ENCODE results near the gene DNAH14. TPM values are rescaled to one million over a fixed set of nuclear protein-coding genes. Genes with fewer than 3 reads are reported as not detected.
"Not testable (repeated sequence)": the region's sequence is repeated elsewhere in the genome, so short reads cannot be mapped to it uniquely, and the experiment has no call there.

Gene DNAH14
- polyA plus RNA-seq, 1 donor from 2014 or later: 24.9 TPM

DNA sequence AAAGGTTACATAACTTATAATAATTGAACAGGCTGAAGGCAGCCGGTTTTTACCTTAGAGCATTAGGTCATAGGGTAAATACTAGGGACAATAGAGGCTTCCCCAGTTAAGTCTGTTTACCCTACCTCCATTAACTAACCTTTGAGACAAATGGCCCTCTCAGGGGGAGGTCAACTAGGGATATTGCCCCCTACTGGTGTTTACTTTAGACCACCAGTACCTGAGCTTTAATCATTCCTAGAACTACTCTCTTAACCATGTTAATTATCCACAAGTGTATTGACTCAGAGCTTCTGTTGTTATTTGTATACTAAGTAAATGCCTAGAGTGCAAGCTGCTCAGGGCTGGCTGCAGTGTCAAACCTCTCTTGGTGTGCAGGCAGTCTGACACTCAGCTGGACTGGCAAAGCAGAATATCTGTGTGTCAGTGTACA, 52.5 kb downstream of the DNAH14 start:
- not testable (repeated sequence) for H3K9me3 ChIP-seq (ENCODE audit: low read length); H3K4me2 ChIP-seq (ENCODE audit: low read length); H3K79me2 ChIP-seq (replicated peaks; ENCODE audit: insufficient read depth, low read length); H3K36me3 ChIP-seq (ENCODE audit: insufficient read depth, low read length); H2AFZ ChIP-seq (ENCODE audit: low read depth, low read length); H3K9me2 ChIP-seq (ENCODE audit: insufficient read depth, low read length); H3K9ac ChIP-seq (ENCODE audit: low read length); H3K27ac ChIP-seq (ENCODE audit: low read length); H4K20me1 ChIP-seq (ENCODE audit: insufficient read depth); H3K4me3 ChIP-seq (ENCODE audit: low read length); H3K27me3 ChIP-seq (ENCODE audit: insufficient read depth, low read depth, low read length); H3F3A ChIP-seq (ENCODE audit: insufficient read depth, low read length, poor library complexity, severe bottlenecking)

DNA sequence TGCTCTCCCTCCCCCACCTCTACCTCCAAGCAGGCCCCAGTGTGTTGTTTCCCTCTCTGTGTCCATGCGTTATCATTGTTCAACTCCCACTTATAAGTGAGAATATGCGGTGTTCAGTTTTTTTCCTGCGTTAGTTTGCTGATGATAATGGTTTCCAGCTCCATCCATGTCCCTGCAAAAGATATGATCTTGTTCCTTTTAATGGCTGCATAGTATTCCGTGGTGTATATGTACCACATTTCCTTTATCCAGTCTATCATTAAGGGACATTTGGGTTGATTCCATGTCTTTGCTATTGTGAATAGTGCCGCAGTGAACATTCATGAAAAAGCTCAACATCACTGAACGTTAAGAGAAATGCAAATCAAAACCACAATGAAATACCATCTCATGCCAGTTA, 58.6 kb downstream of the DNAH14 start:
- no peak overlapping the region for H3K4me3 ChIP-seq (ENCODE audit: low read length)
- H3K9ac ChIP-seq (ENCODE audit: low read length): no peak overlapping the region
- no peak overlapping the region for H2AFZ ChIP-seq (ENCODE audit: low read depth, low read length)
- TF ChIP-seq, protein P1, sequence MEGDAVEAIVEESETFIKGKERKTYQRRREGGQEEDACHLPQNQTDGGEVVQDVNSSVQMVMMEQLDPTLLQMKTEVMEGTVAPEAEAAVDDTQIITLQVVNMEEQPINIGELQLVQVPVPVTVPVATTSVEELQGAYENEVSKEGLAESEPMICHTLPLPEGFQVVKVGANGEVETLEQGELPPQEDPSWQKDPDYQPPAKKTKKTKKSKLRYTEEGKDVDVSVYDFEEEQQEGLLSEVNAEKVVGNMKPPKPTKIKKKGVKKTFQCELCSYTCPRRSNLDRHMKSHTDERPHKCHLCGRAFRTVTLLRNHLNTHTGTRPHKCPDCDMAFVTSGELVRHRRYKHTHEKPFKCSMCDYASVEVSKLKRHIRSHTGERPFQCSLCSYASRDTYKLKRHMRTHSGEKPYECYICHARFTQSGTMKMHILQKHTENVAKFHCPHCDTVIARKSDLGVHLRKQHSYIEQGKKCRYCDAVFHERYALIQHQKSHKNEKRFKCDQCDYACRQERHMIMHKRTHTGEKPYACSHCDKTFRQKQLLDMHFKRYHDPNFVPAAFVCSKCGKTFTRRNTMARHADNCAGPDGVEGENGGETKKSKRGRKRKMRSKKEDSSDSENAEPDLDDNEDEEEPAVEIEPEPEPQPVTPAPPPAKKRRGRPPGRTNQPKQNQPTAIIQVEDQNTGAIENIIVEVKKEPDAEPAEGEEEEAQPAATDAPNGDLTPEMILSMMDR (IDR thresholded peaks at IDR 0.05; ENCODE audit: poor library complexity, severe bottlenecking): no peak
- TF ChIP-seq MXI1 (conservative IDR thresholded peaks at IDR 0.05; ENCODE audit: poor library complexity, severe bottlenecking) (no peak), EZH2 (IDR thresholded peaks at IDR 0.05; ENCODE audit: borderline replicate concordance, insufficient read depth, low read length, poor library complexity, severe bottlenecking) (no peak), RAD21 (conservative IDR thresholded peaks at IDR 0.05) (no peak), SMC3 (conservative IDR thresholded peaks at IDR 0.05; ENCODE audit: poor library complexity) (no peak), TAF1 (IDR thresholded peaks at IDR 0.05; ENCODE audit: low read depth) (no peak), EP300 (conservative IDR thresholded peaks at IDR 0.05; ENCODE audit: poor library complexity, severe bottlenecking) (no peak), POLR2AphosphoS5 (IDR thresholded peaks at IDR 0.05) (no peak)
- TF ChIP-seq, protein P2, sequence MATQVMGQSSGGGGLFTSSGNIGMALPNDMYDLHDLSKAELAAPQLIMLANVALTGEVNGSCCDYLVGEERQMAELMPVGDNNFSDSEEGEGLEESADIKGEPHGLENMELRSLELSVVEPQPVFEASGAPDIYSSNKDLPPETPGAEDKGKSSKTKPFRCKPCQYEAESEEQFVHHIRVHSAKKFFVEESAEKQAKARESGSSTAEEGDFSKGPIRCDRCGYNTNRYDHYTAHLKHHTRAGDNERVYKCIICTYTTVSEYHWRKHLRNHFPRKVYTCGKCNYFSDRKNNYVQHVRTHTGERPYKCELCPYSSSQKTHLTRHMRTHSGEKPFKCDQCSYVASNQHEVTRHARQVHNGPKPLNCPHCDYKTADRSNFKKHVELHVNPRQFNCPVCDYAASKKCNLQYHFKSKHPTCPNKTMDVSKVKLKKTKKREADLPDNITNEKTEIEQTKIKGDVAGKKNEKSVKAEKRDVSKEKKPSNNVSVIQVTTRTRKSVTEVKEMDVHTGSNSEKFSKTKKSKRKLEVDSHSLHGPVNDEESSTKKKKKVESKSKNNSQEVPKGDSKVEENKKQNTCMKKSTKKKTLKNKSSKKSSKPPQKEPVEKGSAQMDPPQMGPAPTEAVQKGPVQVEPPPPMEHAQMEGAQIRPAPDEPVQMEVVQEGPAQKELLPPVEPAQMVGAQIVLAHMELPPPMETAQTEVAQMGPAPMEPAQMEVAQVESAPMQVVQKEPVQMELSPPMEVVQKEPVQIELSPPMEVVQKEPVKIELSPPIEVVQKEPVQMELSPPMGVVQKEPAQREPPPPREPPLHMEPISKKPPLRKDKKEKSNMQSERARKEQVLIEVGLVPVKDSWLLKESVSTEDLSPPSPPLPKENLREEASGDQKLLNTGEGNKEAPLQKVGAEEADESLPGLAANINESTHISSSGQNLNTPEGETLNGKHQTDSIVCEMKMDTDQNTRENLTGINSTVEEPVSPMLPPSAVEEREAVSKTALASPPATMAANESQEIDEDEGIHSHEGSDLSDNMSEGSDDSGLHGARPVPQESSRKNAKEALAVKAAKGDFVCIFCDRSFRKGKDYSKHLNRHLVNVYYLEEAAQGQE (IDR thresholded peaks at IDR 0.05; ENCODE audit: borderline replicate concordance): no peak
- no peaks in the 10 kb centered on the region for H4K20me1 ChIP-seq (ENCODE audit: insufficient read depth)
- H3K9me3 ChIP-seq (ENCODE audit: low read length): no peaks in the 10 kb centered on the region
- H3K4me2 ChIP-seq (ENCODE audit: low read length): no peak overlapping the region
- H3K36me3 ChIP-seq (ENCODE audit: insufficient read depth, low read length): no peaks in the 10 kb centered on the region
- no peaks in the 10 kb centered on the region for H3K27me3 ChIP-seq (ENCODE audit: insufficient read depth, low read depth, low read length)
- no peaks in the 10 kb centered on the region for H3K9me2 ChIP-seq (ENCODE audit: insufficient read depth, low read length)
- H3F3A ChIP-seq (ENCODE audit: insufficient read depth, low read length, poor library complexity, severe bottlenecking): no peaks in the 10 kb centered on the region
- H3K27ac ChIP-seq (ENCODE audit: low read length): no peak overlapping the region
- no peaks in the 10 kb centered on the region for H3K79me2 ChIP-seq (replicated peaks; ENCODE audit: insufficient read depth, low read length)

DNA sequence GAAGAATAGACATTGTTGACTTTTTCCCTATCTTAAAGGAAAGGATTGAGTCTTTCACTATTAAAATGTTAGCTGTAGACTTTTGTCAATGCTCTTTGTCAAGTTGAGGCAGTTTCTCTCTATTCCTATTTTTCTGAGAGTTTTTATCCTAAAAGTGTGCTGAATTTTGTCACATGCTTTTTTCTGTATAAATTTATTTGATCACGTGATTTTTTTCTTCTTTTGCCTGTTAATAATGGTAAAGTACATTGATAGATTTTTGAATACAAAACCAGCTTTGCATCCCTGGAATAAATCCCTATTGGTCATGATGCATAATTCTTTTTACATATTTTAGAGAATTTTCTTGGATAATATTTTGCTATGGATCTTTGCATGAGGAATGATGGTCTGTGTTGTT, 60.1 kb downstream of the DNAH14 start:
- Histone ChIP-seq H3K27ac (ENCODE audit: low read length) (no peak overlapping the region), H3K36me3 (ENCODE audit: insufficient read depth, low read length) (no peaks in the 10 kb centered on the region), H3K9ac (ENCODE audit: low read length) (no peak overlapping the region), H3K4me2 (ENCODE audit: low read length) (no peak overlapping the region), H3K9me2 (ENCODE audit: insufficient read depth, low read length) (no peaks in the 10 kb centered on the region), H3K79me2 (replicated peaks; ENCODE audit: insufficient read depth, low read length) (no peaks in the 10 kb centered on the region), H4K20me1 (ENCODE audit: insufficient read depth) (no peaks in the 10 kb centered on the region), H3F3A (ENCODE audit: insufficient read depth, low read length, poor library complexity, severe bottlenecking) (no peaks in the 10 kb centered on the region), H3K4me3 (ENCODE audit: low read length) (no peak overlapping the region), H3K9me3 (ENCODE audit: low read length) (no peaks in the 10 kb centered on the region), H3K27me3 (ENCODE audit: insufficient read depth, low read depth, low read length) (no peaks in the 10 kb centered on the region), H2AFZ (ENCODE audit: low read depth, low read length) (no peak overlapping the region)
- TF ChIP-seq EZH2 (IDR thresholded peaks at IDR 0.05; ENCODE audit: borderline replicate concordance, insufficient read depth, low read length, poor library complexity, severe bottlenecking): no peak
- no peak for TF ChIP-seq POLR2AphosphoS5 (IDR thresholded peaks at IDR 0.05)
- no peak for TF ChIP-seq TAF1 (IDR thresholded peaks at IDR 0.05; ENCODE audit: low read depth)
- TF ChIP-seq MXI1 (conservative IDR thresholded peaks at IDR 0.05; ENCODE audit: poor library complexity, severe bottlenecking): no peak
- TF ChIP-seq, protein P2 (IDR thresholded peaks at IDR 0.05; ENCODE audit: borderline replicate concordance): no peak
- TF ChIP-seq EP300 (conservative IDR thresholded peaks at IDR 0.05; ENCODE audit: poor library complexity, severe bottlenecking): no peak
- TF ChIP-seq, protein P1 (IDR thresholded peaks at IDR 0.05; ENCODE audit: poor library complexity, severe bottlenecking): no peak
- TF ChIP-seq RAD21 (conservative IDR thresholded peaks at IDR 0.05): no peak
- no peak for TF ChIP-seq SMC3 (conservative IDR thresholded peaks at IDR 0.05; ENCODE audit: poor library complexity)
